ENCODE measurements around the gene CDC73.
"Not testable (repeated sequence)": the region's sequence is repeated elsewhere in the genome, so short reads cannot be mapped to it uniquely, and the experiment has no call there.

The CDC73 gene

GRCh38 chr1:193288548-193289080, 166.8 kb downstream of the CDC73 start:
- DNase-seq (ENCODE audit: low spot score) = not testable (repeated sequence)

GRCh38 chr1:193293726-193294125, 171.9 kb downstream of the CDC73 start:
- DNase-seq (ENCODE audit: low spot score) = no peak

- no peak for DNase-seq (ENCODE audit: low spot score)
These were observed 177.2 kb downstream of the CDC73 start for GRCh38 chr1:193299038-193299437.

GRCh38 chr1:193301746-193302145, 179.9 kb downstream of the CDC73 start:
- no peak for DNase-seq (ENCODE audit: low spot score)

GRCh38 chr1:193303849-193304248, 182.0 kb downstream of the CDC73 start:
- no peak for DNase-seq (ENCODE audit: low spot score)

Data from activated CD4-positive, alpha-beta T cell treated with anti-CD3 and anti-CD28 coated beads, Interleukin-2, Interleukin-4, amounts not matched to agents 100 ng/mL and 50 ng/mL, durations not matched to agents 16 hours and 8 hours (primary cell).